HG03039 (cell line): ENCODE measurements around the gene ERLEC1.
A peak's percentile ranks its signal among the peaks of the same experiment; 100 is the strongest.
"Not testable (repeated sequence)": the region's sequence is repeated elsewhere in the genome, so short reads cannot be mapped to it uniquely, and the experiment has no call there.

Experiments
- ATAC-seq: cut with Tn5 transposase; IDR thresholded peaks from one replicate; pipeline ENCODE4 v1.9.1; 2021; ENCODE audit warnings: mild to moderate bottlenecking, moderate library complexity; ENCODE audit not compliant: unreplicated experiment

The ERLEC1 gene

GRCh38 chr2:53780056-53780455 lies 6.8 kb upstream of the ERLEC1 start:
- ATAC-seq = no peak

GRCh38 chr2:53782676-53783075 lies 4.2 kb upstream of the ERLEC1 start:
- no peak for ATAC-seq

- ATAC-seq = no peak
Observed at GRCh38 chr2:53784436-53784835, 2.4 kb upstream of the ERLEC1 start.

- no peak for ATAC-seq
Observed at GRCh38 chr2:53785366-53785765, 1.5 kb upstream of the ERLEC1 start.

- peak; percentile 11 for ATAC-seq
Observed at GRCh38 chr2:53786352-53786704, 516 bp upstream of the ERLEC1 start.

- no peak for ATAC-seq
Observed at GRCh38 chr2:53787614-53788289, 908 bp downstream of the ERLEC1 start.

GRCh38 chr2:53793261-53793660 lies 6.4 kb downstream of the ERLEC1 start:
- ATAC-seq = no peak

- no peak for ATAC-seq
Observed at GRCh38 chr2:53793821-53794220, 7.0 kb downstream of the ERLEC1 start.

GRCh38 chr2:53801547-53801946 lies 14.7 kb downstream of the ERLEC1 start:
- ATAC-seq = no peak

- ATAC-seq = no peak
Observed at GRCh38 chr2:53802617-53803151, 15.8 kb downstream of the ERLEC1 start.

GRCh38 chr2:53811601-53812000 lies 24.8 kb downstream of the ERLEC1 start:
- no peak for ATAC-seq

GRCh38 chr2:53813151-53813550 lies 26.3 kb downstream of the ERLEC1 start:
- ATAC-seq = no peak

- no peak for ATAC-seq
Observed at GRCh38 chr2:53818854-53819435, 32.1 kb downstream of the ERLEC1 start.

GRCh38 chr2:53819634-53820033 lies 32.8 kb downstream of the ERLEC1 start:
- ATAC-seq = no peak

GRCh38 chr2:53820048-53820447 lies 33.2 kb downstream of the ERLEC1 start:
- ATAC-seq = no peak

- no peak for ATAC-seq
Observed at GRCh38 chr2:53820711-53821110, 33.9 kb downstream of the ERLEC1 start.

GRCh38 chr2:53821810-53822209 lies 35.0 kb downstream of the ERLEC1 start:
- ATAC-seq = no peak

- ATAC-seq = not testable (repeated sequence)
Observed at GRCh38 chr2:53823639-53824038, 36.8 kb downstream of the ERLEC1 start.

- no peak for ATAC-seq
Observed at GRCh38 chr2:53826030-53826410, 39.2 kb downstream of the ERLEC1 start.

- no peak for ATAC-seq
Observed at GRCh38 chr2:53826587-53827397, 39.9 kb downstream of the ERLEC1 start.

GRCh38 chr2:53827398-53828175 lies 40.7 kb downstream of the ERLEC1 start:
- ATAC-seq = no peak
